IPS-18a (cell line): ENCODE data around the gene SPAG6.
"Not testable (repeated sequence)": the region's sequence is repeated elsewhere in the genome, so short reads cannot be mapped to it uniquely, and the experiment has no call there.

Source experiments
- H3K27ac ChIP-seq: one replicate; pipeline ENCODE4 v1.5.1; 2013; ENCODE audit warnings: low read length
- H3K27me3 ChIP-seq: one replicate; pipeline ENCODE4 v1.6.1; 2013; ENCODE audit warnings: mild to moderate bottlenecking, low read length; ENCODE audit not compliant: control insufficient read depth, insufficient read depth
- H3K36me3 ChIP-seq: one replicate; pipeline ENCODE4 v1.6.1; 2013; ENCODE audit warnings: low read depth, low read length; ENCODE audit not compliant: control insufficient read depth
- H3K4me1 ChIP-seq: one replicate; pipeline ENCODE4 v1.6.1; 2013; ENCODE audit warnings: low read depth, low read length; ENCODE audit not compliant: control insufficient read depth
- H3K4me3 ChIP-seq: one replicate; pipeline ENCODE4 v1.5.1; 2013; ENCODE audit warnings: low read length
- H3K9ac ChIP-seq: one replicate; pipeline ENCODE4 v1.6.1; 2013; ENCODE audit warnings: mild to moderate bottlenecking, low read length, moderate library complexity
- H3K9me3 ChIP-seq: one replicate; pipeline ENCODE4 v1.6.1; 2013; ENCODE audit warnings: low read depth, low read length; ENCODE audit not compliant: control insufficient read depth

Gene SPAG6

GRCh38 chr10:22391600-22391999, 46.3 kb downstream of the SPAG6 start:
- H3K4me3 ChIP-seq: no peak overlapping the region
- no peaks in the 10 kb centered on the region for H3K9me3 ChIP-seq
- no peak overlapping the region for H3K9ac ChIP-seq
- H3K27me3 ChIP-seq: no peaks in the 10 kb centered on the region
- no peaks in the 10 kb centered on the region for H3K36me3 ChIP-seq
- H3K27ac ChIP-seq: no peak overlapping the region
- H3K4me1 ChIP-seq: no peaks in the 10 kb centered on the region

GRCh38 chr10:22396195-22396594, 50.9 kb downstream of the SPAG6 start:
- H3K9ac ChIP-seq, H3K27me3 ChIP-seq, H3K27ac ChIP-seq, H3K9me3 ChIP-seq, H3K4me1 ChIP-seq, H3K4me3 ChIP-seq, H3K36me3 ChIP-seq: not testable (repeated sequence)

- H3K9me3 ChIP-seq, H3K27me3 ChIP-seq, H3K4me3 ChIP-seq, H3K4me1 ChIP-seq, H3K9ac ChIP-seq, H3K27ac ChIP-seq, H3K36me3 ChIP-seq: not testable (repeated sequence)
These were observed 61.6 kb downstream of the SPAG6 start for GRCh38 chr10:22406916-22407315.

GRCh38 chr10:22410394-22410793, 65.1 kb downstream of the SPAG6 start:
- Histone ChIP-seq H3K9me3 (no peaks in the 10 kb centered on the region), H3K36me3 (no peaks in the 10 kb centered on the region), H3K27me3 (no peaks in the 10 kb centered on the region), H3K4me3 (no peak overlapping the region), H3K9ac (no peak overlapping the region), H3K27ac (no peak overlapping the region), H3K4me1 (no peaks in the 10 kb centered on the region)

GRCh38 chr10:22410846-22411245, 65.5 kb downstream of the SPAG6 start:
- no peak overlapping the region for H3K9ac ChIP-seq
- H3K27ac ChIP-seq: no peak overlapping the region
- no peaks in the 10 kb centered on the region for H3K27me3 ChIP-seq
- no peak overlapping the region for H3K4me3 ChIP-seq
- H3K4me1 ChIP-seq: no peaks in the 10 kb centered on the region
- H3K36me3 ChIP-seq: no peaks in the 10 kb centered on the region
- no peaks in the 10 kb centered on the region for H3K9me3 ChIP-seq

- Histone ChIP-seq H3K36me3 (no peaks in the 10 kb centered on the region), H3K4me1 (no peaks in the 10 kb centered on the region), H3K27ac (no peak overlapping the region), H3K4me3 (no peak overlapping the region), H3K27me3 (no peaks in the 10 kb centered on the region), H3K9ac (no peak overlapping the region), H3K9me3 (no peaks in the 10 kb centered on the region)
These were observed 68.8 kb downstream of the SPAG6 start for GRCh38 chr10:22414146-22414545.

GRCh38 chr10:22415072-22415471, 69.8 kb downstream of the SPAG6 start:
- Histone ChIP-seq H3K27me3 (no peaks in the 10 kb centered on the region), H3K9ac (no peak overlapping the region), H3K4me1 (no peaks in the 10 kb centered on the region), H3K9me3 (no peaks in the 10 kb centered on the region), H3K27ac (no peak overlapping the region), H3K36me3 (no peaks in the 10 kb centered on the region), H3K4me3 (no peak overlapping the region)

GRCh38 chr10:22417736-22418268, 72.5 kb downstream of the SPAG6 start:
- Histone ChIP-seq H3K27me3 (no peaks in the 10 kb centered on the region), H3K9ac (no peak overlapping the region), H3K36me3 (no peaks in the 10 kb centered on the region), H3K4me1 (no peaks in the 10 kb centered on the region), H3K4me3 (no peak overlapping the region), H3K27ac (no peak overlapping the region), H3K9me3 (no peaks in the 10 kb centered on the region)

GRCh38 chr10:22420787-22421517, 75.7 kb downstream of the SPAG6 start:
- no peak overlapping the region for H3K4me3 ChIP-seq
- H3K36me3 ChIP-seq: no peaks in the 10 kb centered on the region
- H3K27me3 ChIP-seq: no peaks in the 10 kb centered on the region
- H3K9ac ChIP-seq: no peak overlapping the region
- H3K9me3 ChIP-seq: no peaks in the 10 kb centered on the region
- H3K27ac ChIP-seq: no peak overlapping the region
- H3K4me1 ChIP-seq: no peaks in the 10 kb centered on the region

- H3K27ac ChIP-seq: no peak overlapping the region
- H3K4me3 ChIP-seq: no peak overlapping the region
- no peaks in the 10 kb centered on the region for H3K9me3 ChIP-seq
- H3K27me3 ChIP-seq: peaks cover 5% of the 10 kb centered on the region
- no peaks in the 10 kb centered on the region for H3K36me3 ChIP-seq
- peaks cover 17% of the 10 kb centered on the region for H3K4me1 ChIP-seq
- no peak overlapping the region for H3K9ac ChIP-seq
These were observed 81.4 kb downstream of the SPAG6 start for GRCh38 chr10:22426653-22427052.

- peaks cover 5% of the 10 kb centered on the region for H3K27me3 ChIP-seq
- no peaks in the 10 kb centered on the region for H3K36me3 ChIP-seq
- no peak overlapping the region for H3K9ac ChIP-seq
- peaks cover 17% of the 10 kb centered on the region for H3K4me1 ChIP-seq
- no peak overlapping the region for H3K4me3 ChIP-seq
- no peak overlapping the region for H3K27ac ChIP-seq
- H3K9me3 ChIP-seq: no peaks in the 10 kb centered on the region
These were observed 81.8 kb downstream of the SPAG6 start for GRCh38 chr10:22427101-22427500.

GRCh38 chr10:22427890-22428571, 82.7 kb downstream of the SPAG6 start:
- Histone ChIP-seq H3K36me3 (no peaks in the 10 kb centered on the region), H3K4me3 (no peak overlapping the region), H3K9me3 (no peaks in the 10 kb centered on the region), H3K4me1 (peaks cover 17% of the 10 kb centered on the region), H3K9ac (no peak overlapping the region), H3K27ac (no peak overlapping the region), H3K27me3 (peaks cover 5% of the 10 kb centered on the region)
